IMR-90 (cell line): ENCODE data around the gene ADAM12. TPM values are rescaled to one million over a fixed set of nuclear protein-coding genes. Genes with fewer than 3 reads are reported as not detected.

Source experiments
- ATAC-seq: fragments of 200-7000 bp; cut with Tn5 transposase; 2 replicates; pipeline ENCODE4 v1.9.1; 2020; ENCODE audit warnings: low read depth, mild to moderate bottlenecking, moderate library complexity
- BruUV-seq: library from RNA; stranded (reverse); fragments of 400-500 nt; replicated peaks from 2 replicates; lab custom pipeline; 2021; lab: Mats Ljungman, UMichigan
- CTCF ChIA-PET: fragments of 300-600 bp; formaldehyde crosslinking; extraction: SDS; loops from one replicate; lab custom pipeline; 2021; ENCODE audit warnings: antibody characterized with exemption; lab: Yijun Ruan, JAX
- POLR2A ChIA-PET: fragments of 300-600 bp; sonication (Branson Sonifier 250); formaldehyde crosslinking; loops from one replicate; lab custom pipeline; 2022; ENCODE audit warnings: antibody characterized with exemption; ENCODE audit not compliant: unreplicated experiment; lab: Charles Lee
- DNase-seq: peaks from one replicate; pipeline ENCODE4 v3.0.0; 2013
- H2AFZ ChIP-seq: replicated peaks from 2 replicates; pipeline ENCODE3; 2013; ENCODE audit warnings: low read length, mild to moderate bottlenecking; ENCODE audit not compliant: poor library complexity
- H2AK5ac ChIP-seq: 2 replicates; pipeline ENCODE4 v1.6.1; 2013; ENCODE audit warnings: low read depth, low read length, inconsistent platforms
- H2AK9ac ChIP-seq: replicated peaks from 2 replicates; pipeline ENCODE3; 2013; ENCODE audit warnings: mild to moderate bottlenecking, low read depth, low read length, moderate library complexity; ENCODE audit not compliant: poor library complexity
- H2BK120ac ChIP-seq: 2 replicates; pipeline ENCODE4 v1.6.1; 2013; ENCODE audit warnings: low read depth, low read length, inconsistent platforms
- H2BK15ac ChIP-seq: 3 replicates; pipeline ENCODE4 v1.6.1; 2013; ENCODE audit warnings: low read depth, low read length, inconsistent platforms
- H2BK20ac ChIP-seq: 2 replicates; pipeline ENCODE4 v1.6.1; 2013; ENCODE audit warnings: low read depth, mild to moderate bottlenecking, inconsistent platforms, low read length, moderate library complexity
- H2BK5ac ChIP-seq: 2 replicates; pipeline ENCODE4 v1.6.1; 2013; ENCODE audit warnings: mild to moderate bottlenecking, low read depth, low read length, inconsistent platforms; ENCODE audit not compliant: poor library complexity, severe bottlenecking
- H3K14ac ChIP-seq: replicated peaks from 2 replicates; pipeline ENCODE4 v1.6.1; 2013; ENCODE audit warnings: low read depth, low read length, inconsistent platforms
- H3K18ac ChIP-seq: 2 replicates; pipeline ENCODE4 v1.6.1; 2013; ENCODE audit warnings: low read depth, low read length, control low read depth
- H3K23ac ChIP-seq: 2 replicates; pipeline ENCODE4 v1.6.1; 2013; ENCODE audit warnings: low read depth, low read length, inconsistent platforms
- H3K27ac ChIP-seq: 2 replicates; pipeline ENCODE4 v1.5.1; 2013; ENCODE audit warnings: mild to moderate bottlenecking, control low read depth, low read length; ENCODE audit not compliant: insufficient read depth
- H3K27me3 ChIP-seq: 2 replicates; pipeline ENCODE4 v1.6.1; 2013; ENCODE audit warnings: low read length; ENCODE audit not compliant: control insufficient read depth, insufficient read depth
- H3K36me3 ChIP-seq: 2 replicates; pipeline ENCODE4 v1.6.1; 2013; ENCODE audit warnings: low read length, mixed read lengths; ENCODE audit not compliant: control insufficient read depth, insufficient read depth
- H3K4ac ChIP-seq: 2 replicates; pipeline ENCODE4 v1.6.1; 2013; ENCODE audit warnings: low read depth, low read length, inconsistent platforms
- H3K4me1 ChIP-seq: 2 replicates; pipeline ENCODE4 v1.6.1; 2013; ENCODE audit warnings: low read length, mixed read lengths; ENCODE audit not compliant: control insufficient read depth, insufficient read depth
- H3K4me2 ChIP-seq: 2 replicates; pipeline ENCODE4 v1.6.1; 2013; ENCODE audit warnings: low read depth, mild to moderate bottlenecking, control low read depth, low read length, moderate library complexity
- H3K4me3 ChIP-seq: 2 replicates; pipeline ENCODE4 v1.5.1; 2013; ENCODE audit warnings: low read depth, mild to moderate bottlenecking, control low read depth, low read length, moderate library complexity; ENCODE audit not compliant: insufficient read depth
- H3K56ac ChIP-seq: 2 replicates; pipeline ENCODE4 v1.6.1; 2013; ENCODE audit warnings: low read length, inconsistent platforms; ENCODE audit not compliant: insufficient read depth; ENCODE audit errors: extremely low read depth
- H3K79me1 ChIP-seq, 2 experiments: 2 replicates each; pipeline ENCODE4 v1.6.1; 2013; ENCODE audit warnings: low read length in 2 of 2, inconsistent platforms in 1 of 2, low read depth in 1 of 2
- H3K9ac ChIP-seq: 2 replicates; pipeline ENCODE4 v1.6.1; 2013; ENCODE audit warnings: low read depth, low read length, control low read depth
- H3K9me1 ChIP-seq: 2 replicates; pipeline ENCODE4 v1.6.1; 2013; ENCODE audit warnings: low read length, inconsistent platforms; ENCODE audit not compliant: insufficient read depth
- H3K9me3 ChIP-seq: 2 replicates; pipeline ENCODE4 v1.6.1; 2013; ENCODE audit warnings: low read length; ENCODE audit not compliant: control insufficient read depth, insufficient read depth
- H4K20me1 ChIP-seq: 2 replicates; pipeline ENCODE4 v1.6.1; 2013; ENCODE audit warnings: low read length, inconsistent platforms; ENCODE audit not compliant: insufficient read depth
- H4K5ac ChIP-seq: 2 replicates; pipeline ENCODE4 v1.6.1; 2013; ENCODE audit warnings: mild to moderate bottlenecking, low read depth, low read length, control low read depth
- H4K8ac ChIP-seq, 2 experiments: 2 replicates each; pipeline ENCODE4 v1.6.1; 2013; ENCODE audit warnings: low read depth in 2 of 2, low read length in 2 of 2, control low read depth in 1 of 2, inconsistent platforms in 1 of 2
- H4K91ac ChIP-seq: 2 replicates; pipeline ENCODE4 v1.6.1; 2013; ENCODE audit warnings: low read depth, low read length, inconsistent platforms; ENCODE audit not compliant: insufficient read depth
- BHLHE40 ChIP-seq: fragments of 150-350 bp; IDR thresholded peaks from 2 replicates; pipeline ENCODE4 v1.6.1; 2016; ENCODE audit warnings: mild to moderate bottlenecking, low read depth, low read length
- CEBPB ChIP-seq: IDR thresholded peaks from 2 replicates; pipeline ENCODE4 v1.6.1; 2012; ENCODE audit warnings: low read depth, low read length, improper control_type of control experiment
- CHD1 ChIP-seq: IDR thresholded peaks from 2 replicates; pipeline ENCODE4 v1.6.1; 2012; ENCODE audit warnings: low read depth, low read length, improper control_type of control experiment
- FOS ChIP-seq: fragments of 150-350 bp; IDR thresholded peaks from 2 replicates; pipeline ENCODE4 v1.6.1; 2016; ENCODE audit warnings: low read depth, low read length
- MAFK ChIP-seq: IDR thresholded peaks from 2 replicates; pipeline ENCODE4 v1.6.1; 2012; ENCODE audit warnings: low read depth, low read length, improper control_type of control experiment
- MAZ ChIP-seq: IDR thresholded peaks from 2 replicates; pipeline ENCODE4 v1.6.1; 2012; ENCODE audit warnings: low read depth, mild to moderate bottlenecking, low read length, improper control_type of control experiment, moderate library complexity, borderline replicate concordance
- MXI1 ChIP-seq: IDR thresholded peaks from 2 replicates; pipeline ENCODE4 v1.6.1; 2012; ENCODE audit warnings: low read depth, mild to moderate bottlenecking, low read length, moderate library complexity, borderline replicate concordance
- NFE2L2 ChIP-seq: fragments of 150-350 bp; IDR thresholded peaks from 2 replicates; pipeline ENCODE4 v1.6.1; 2016; ENCODE audit warnings: low read depth, mild to moderate bottlenecking, low read length
- POLR2A ChIP-seq: IDR thresholded peaks from 2 replicates; pipeline ENCODE4 v1.6.1; 2012; ENCODE audit warnings: mild to moderate bottlenecking, low read depth, low read length
- RAD21 ChIP-seq: IDR thresholded peaks from 2 replicates; pipeline ENCODE4 v1.6.1; 2012; ENCODE audit warnings: low read length, improper control_type of control experiment
- RCOR1 ChIP-seq: IDR thresholded peaks from 2 replicates; pipeline ENCODE4 v1.6.1; 2012; ENCODE audit warnings: mild to moderate bottlenecking, low read length, improper control_type of control experiment; ENCODE audit not compliant: insufficient replicate concordance
- RFX5 ChIP-seq: IDR thresholded peaks from 2 replicates; pipeline ENCODE4 v1.8.0; 2012; ENCODE audit warnings: low read depth, mild to moderate bottlenecking, low read length, moderate library complexity
- SMC3 ChIP-seq: fragments of 150-350 bp; IDR thresholded peaks from 2 replicates; pipeline ENCODE4 v1.6.1; 2016; ENCODE audit warnings: low read depth, mild to moderate bottlenecking, antibody characterized with exemption, low read length, moderate library complexity
- WGBS, 2 experiments: methylation state at CpG; one replicate each; pipeline versions ENCODE4 v1.1.5 to v1.1.7; 2013; ENCODE audit warnings: missing lambda C conversion rate in 2 of 2; ENCODE audit not compliant: insufficient read length in 1 of 2; ENCODE audit errors: extremely low coverage in 2 of 2; 5-methylcytosine and 5-hydroxymethylcytosine counted together
- dilution Hi-C: fragments of 300-500 bp; cut with HindIII; formaldehyde crosslinking; loops from one replicate; pipeline ENCODE4 v1.14.3; 2018; ENCODE audit warnings: low sequenced_read_pairs; ENCODE audit not compliant: unreplicated experiment
- in situ Hi-C: fragments of 300-500 bp; cut with MboI; formaldehyde crosslinking; loops from 3 replicates; pipeline ENCODE4 v1.14.3; 2019; ENCODE audit warnings: low sequenced_read_pairs, inconsistent platforms, mixed read lengths
- intact Hi-C: fragments of 100-400 bp; cut with micrococcal nuclease; formaldehyde crosslinking; loops from 2 replicates; pipeline ENCODE4 v1.10.0; 2022
- polyA plus RNA-seq, 3 experiments: library from polyadenylated mRNA; depleted of rRNA; stranded (reverse); fragments of >200 nt; gene quantifications; 2 replicates each; pipeline ENCODE4 v1.2.3, GENCODE V29; 2012; ENCODE audit warnings: low replicate concordance in 1 of 3
- total RNA-seq: library from RNA; depleted of rRNA; stranded (reverse); fragments of >200 nt; gene quantifications from 2 replicates; pipeline ENCODE4 v1.2.3, GENCODE V29; 2012
- TF ChIP-seq, protein P1 (sequence below): fragments of 150-350 bp; IDR thresholded peaks from 2 replicates; pipeline ENCODE4 v1.6.1; 2017; ENCODE audit warnings: mild to moderate bottlenecking, antibody characterized with exemption, low read length, low read depth
- TF ChIP-seq, protein P2 (sequence below): fragments of 150-350 bp; IDR thresholded peaks from 2 replicates; pipeline ENCODE4 v1.6.1; 2016; ENCODE audit warnings: low read depth, mild to moderate bottlenecking, low read length, moderate library complexity, borderline replicate concordance
- TF ChIP-seq, protein P3 (sequence below): conservative IDR thresholded peaks from 2 replicates; pipeline ENCODE4 v1.5.1; 2012; ENCODE audit warnings: mild to moderate bottlenecking, low read depth, low read length, improper control_type of control experiment

The ADAM12 gene
- total and polyA plus RNA-seq, 2 of the 4 experiments (the other 2 are of a cell fraction): 9.6 to 10.2 TPM

DNA sequence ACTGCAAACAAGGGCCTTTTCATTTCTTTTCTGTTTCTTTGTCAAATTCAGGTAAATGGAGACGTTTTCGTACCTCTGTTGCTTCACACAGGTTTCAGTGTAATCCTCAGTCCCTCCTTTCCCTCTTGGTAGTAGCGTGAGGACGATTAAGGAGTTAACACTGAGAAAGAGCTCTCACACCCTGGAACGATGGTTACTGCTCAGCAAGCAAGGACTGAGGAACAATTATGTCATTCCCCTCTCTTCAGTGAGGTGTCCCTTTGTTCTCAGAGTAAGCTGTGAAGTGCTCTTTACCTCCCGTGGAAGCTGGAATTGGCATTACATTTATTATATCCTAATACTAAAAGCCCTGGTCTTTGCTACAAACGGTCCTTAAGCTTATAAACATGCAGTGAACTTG is 396.0 kb downstream of the ADAM12 start:
- Histone ChIP-seq H4K8ac (no peak overlapping the region), H3K27ac (no peak overlapping the region), H3K4me2 (no peak overlapping the region), H2BK5ac (no peak overlapping the region), H3K14ac (no peak overlapping the region), H2BK120ac (no peak overlapping the region), H4K5ac (no peak overlapping the region), H2AK5ac (no peak overlapping the region; the same call in 1 of the 2 replicates), H2AFZ (no peak overlapping the region), H3K18ac (no peak overlapping the region), H3K4me3 (no peak overlapping the region), H3K23ac (no peak overlapping the region), H3K27me3 (peaks cover 37% of the 10 kb centered on the region), H3K9ac (no peak overlapping the region), H4K91ac (no peak overlapping the region), H3K9me3 (0 out of 2 replicates have a peak, but pooled peaks cover 2% of the 10 kb centered on the region), H2BK20ac (no peak overlapping the region), H3K4me1 (no peaks in the 10 kb centered on the region), H3K79me1 (no peaks in the 10 kb centered on the region), H4K20me1 (no peaks in the 10 kb centered on the region), H3K36me3 (no peaks in the 10 kb centered on the region; the same call in 1 of the 2 replicates), H3K56ac (no peak overlapping the region), H3K9me1 (no peaks in the 10 kb centered on the region), H2BK15ac (no peak overlapping the region), H2AK9ac (no peak overlapping the region), H3K4ac (no peak overlapping the region)
- ChIA-PET POLR2A (no interaction called here), CTCF (interaction anchor here (2.1 kb wide), 1 partner anchor 10 kb away, joined by 7 read pairs; no protein-coding TSS in a partner anchor)
- DNase-seq (no peak), ATAC-seq (no peak)
- BruUV-seq: no TSS peak
- TF ChIP-seq RAD21 (no peak), MAZ (no peak), BHLHE40 (no peak), POLR2A (no peak), CHD1 (no peak), CEBPB (no peak), RCOR1 (no peak), FOS (no peak), NFE2L2 (no peak), MXI1 (no peak), RFX5 (no peak), SMC3 (no peak), MAFK (no peak)
- TF ChIP-seq, protein P1, sequence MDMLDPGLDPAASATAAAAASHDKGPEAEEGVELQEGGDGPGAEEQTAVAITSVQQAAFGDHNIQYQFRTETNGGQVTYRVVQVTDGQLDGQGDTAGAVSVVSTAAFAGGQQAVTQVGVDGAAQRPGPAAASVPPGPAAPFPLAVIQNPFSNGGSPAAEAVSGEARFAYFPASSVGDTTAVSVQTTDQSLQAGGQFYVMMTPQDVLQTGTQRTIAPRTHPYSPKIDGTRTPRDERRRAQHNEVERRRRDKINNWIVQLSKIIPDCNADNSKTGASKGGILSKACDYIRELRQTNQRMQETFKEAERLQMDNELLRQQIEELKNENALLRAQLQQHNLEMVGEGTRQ: no peak
- TF ChIP-seq, protein P2, sequence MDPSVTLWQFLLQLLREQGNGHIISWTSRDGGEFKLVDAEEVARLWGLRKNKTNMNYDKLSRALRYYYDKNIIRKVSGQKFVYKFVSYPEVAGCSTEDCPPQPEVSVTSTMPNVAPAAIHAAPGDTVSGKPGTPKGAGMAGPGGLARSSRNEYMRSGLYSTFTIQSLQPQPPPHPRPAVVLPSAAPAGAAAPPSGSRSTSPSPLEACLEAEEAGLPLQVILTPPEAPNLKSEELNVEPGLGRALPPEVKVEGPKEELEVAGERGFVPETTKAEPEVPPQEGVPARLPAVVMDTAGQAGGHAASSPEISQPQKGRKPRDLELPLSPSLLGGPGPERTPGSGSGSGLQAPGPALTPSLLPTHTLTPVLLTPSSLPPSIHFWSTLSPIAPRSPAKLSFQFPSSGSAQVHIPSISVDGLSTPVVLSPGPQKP: no peak
- TF ChIP-seq, protein P3, sequence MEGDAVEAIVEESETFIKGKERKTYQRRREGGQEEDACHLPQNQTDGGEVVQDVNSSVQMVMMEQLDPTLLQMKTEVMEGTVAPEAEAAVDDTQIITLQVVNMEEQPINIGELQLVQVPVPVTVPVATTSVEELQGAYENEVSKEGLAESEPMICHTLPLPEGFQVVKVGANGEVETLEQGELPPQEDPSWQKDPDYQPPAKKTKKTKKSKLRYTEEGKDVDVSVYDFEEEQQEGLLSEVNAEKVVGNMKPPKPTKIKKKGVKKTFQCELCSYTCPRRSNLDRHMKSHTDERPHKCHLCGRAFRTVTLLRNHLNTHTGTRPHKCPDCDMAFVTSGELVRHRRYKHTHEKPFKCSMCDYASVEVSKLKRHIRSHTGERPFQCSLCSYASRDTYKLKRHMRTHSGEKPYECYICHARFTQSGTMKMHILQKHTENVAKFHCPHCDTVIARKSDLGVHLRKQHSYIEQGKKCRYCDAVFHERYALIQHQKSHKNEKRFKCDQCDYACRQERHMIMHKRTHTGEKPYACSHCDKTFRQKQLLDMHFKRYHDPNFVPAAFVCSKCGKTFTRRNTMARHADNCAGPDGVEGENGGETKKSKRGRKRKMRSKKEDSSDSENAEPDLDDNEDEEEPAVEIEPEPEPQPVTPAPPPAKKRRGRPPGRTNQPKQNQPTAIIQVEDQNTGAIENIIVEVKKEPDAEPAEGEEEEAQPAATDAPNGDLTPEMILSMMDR: no peak
- intact Hi-C loops: no loop called here
- dilution Hi-C loops: no loop called here
- in situ Hi-C loops: no loop called here
- WGBS, 2 experiments: no CpG with 5 or more reads among the region's 7 CpGs
